Kidney capillary endothelial cell (primary cell): ENCODE data around the gene DNAJC15.

Experiments
- DNase-seq: peaks from one replicate; pipeline ENCODE4 v3.0.0-alpha.2; 2018; ENCODE audit warnings: low spot score

DNAJC15 gene

GRCh38 chr13:43154839-43155238, 131.5 kb downstream of the DNAJC15 start:
- DNase-seq = no peak

DNA sequence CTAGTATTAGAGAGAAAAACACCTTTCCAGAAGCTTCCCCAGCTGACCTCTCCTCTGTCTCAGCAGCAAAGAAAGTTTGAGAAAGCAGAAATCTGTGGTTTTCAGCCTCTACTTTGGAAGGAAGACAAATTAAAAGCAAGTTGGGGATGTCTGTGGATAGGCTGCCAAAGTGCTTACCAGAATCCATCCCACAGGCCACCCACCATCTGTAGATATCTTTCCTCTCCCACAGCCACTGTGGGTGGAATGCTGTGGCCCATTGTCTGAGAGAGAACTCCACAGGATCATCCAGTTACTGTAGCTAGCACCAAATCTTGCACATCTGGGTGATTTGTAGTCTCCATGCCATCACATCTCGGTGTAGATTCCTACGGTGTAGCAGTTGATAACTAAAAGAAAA, 133.5 kb downstream of the DNAJC15 start:
- no peak for DNase-seq

DNA sequence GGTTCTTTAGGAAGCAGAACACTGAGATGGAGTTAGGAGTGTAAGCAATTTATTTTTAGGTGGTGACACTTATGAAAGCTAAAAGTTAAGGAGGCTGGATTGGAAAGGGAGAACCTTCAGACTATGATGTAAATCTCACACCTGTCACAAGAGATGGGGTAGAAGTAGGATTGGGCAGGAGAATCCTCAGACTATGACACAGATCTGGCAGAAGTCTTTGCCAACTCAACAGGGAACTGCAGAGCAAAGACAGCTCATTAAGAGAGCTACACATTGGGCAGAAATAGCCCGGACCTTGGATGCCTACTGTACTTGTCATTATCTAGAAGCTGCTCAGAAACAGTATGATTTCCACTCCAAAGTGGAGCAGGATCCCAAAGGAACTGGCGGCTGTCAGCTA, 134.4 kb downstream of the DNAJC15 start:
- DNase-seq = no peak

GRCh38 chr13:43158516-43158915, 135.1 kb downstream of the DNAJC15 start:
- DNase-seq = no peak

DNA sequence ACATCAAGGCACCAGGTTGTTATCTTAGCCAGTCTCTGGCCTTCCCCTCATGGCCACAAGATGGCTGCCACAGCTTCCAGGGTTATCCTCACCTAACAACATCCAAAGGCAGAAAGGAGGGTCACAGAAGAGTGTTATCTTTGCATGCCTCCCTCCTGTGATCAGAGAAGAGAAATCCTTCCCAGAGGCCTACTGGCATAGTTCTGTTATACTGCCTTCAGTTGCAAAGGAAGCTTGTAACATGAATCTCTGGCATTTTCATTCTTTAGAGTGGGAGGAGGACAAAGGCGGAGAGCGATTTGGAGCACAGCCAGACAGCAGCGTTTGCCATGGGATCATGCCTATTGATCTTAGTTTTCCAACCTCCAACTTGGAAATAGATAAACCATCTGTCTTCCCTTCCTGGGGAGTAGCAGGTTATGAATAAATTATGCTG, 135.7 kb downstream of the DNAJC15 start:
- no peak for DNase-seq
